Endothelial cell (in vitro differentiated cells): ENCODE data around the gene DNAH5. TPM values are rescaled to one million over a fixed set of nuclear protein-coding genes. Genes with fewer than 3 reads are reported as not detected.

ENCODE experiments used
- DNase-seq: peaks from one replicate; pipeline ENCODE4 v3.0.0; 2021; ENCODE audit warnings: low spot score
- H3K27ac Mint-ChIP-seq: one replicate; pipeline ENCODE4 v1.8.0; 2021; ENCODE audit warnings: mixed read lengths, inconsistent platforms; ENCODE audit not compliant: unreplicated experiment
- H3K27me3 Mint-ChIP-seq: one replicate; pipeline ENCODE4 v1.8.0; 2021; ENCODE audit warnings: mild to moderate bottlenecking, moderate library complexity, mixed read lengths, inconsistent platforms; ENCODE audit not compliant: unreplicated experiment
- H3K36me3 Mint-ChIP-seq: one replicate; pipeline ENCODE4 v1.8.0; 2021; ENCODE audit warnings: mild to moderate bottlenecking, low read depth, mixed read lengths, inconsistent platforms; ENCODE audit not compliant: unreplicated experiment
- H3K4me1 Mint-ChIP-seq: one replicate; pipeline ENCODE4 v1.8.0; 2021; ENCODE audit warnings: mild to moderate bottlenecking, mixed read lengths, inconsistent platforms; ENCODE audit not compliant: unreplicated experiment
- H3K4me3 Mint-ChIP-seq: one replicate; pipeline ENCODE4 v1.8.0; 2021; ENCODE audit warnings: mild to moderate bottlenecking, mixed read lengths, inconsistent platforms; ENCODE audit not compliant: unreplicated experiment
- H3K9me3 Mint-ChIP-seq: one replicate; pipeline ENCODE4 v1.8.0; 2021; ENCODE audit warnings: mixed read lengths, inconsistent platforms; ENCODE audit not compliant: unreplicated experiment
- total RNA-seq: library from RNA; stranded (reverse); fragmentation: NEBNext Ultra II Directional; extraction: Animal tissue kit (Norgen Biotek cat#: 25700); gene quantifications from one replicate; pipeline ENCODE4 v1.2.1, GENCODE V29; 2021; ENCODE audit not compliant: unreplicated experiment
- TF ChIP-seq, protein P1 (sequence below): fragments of 200-600 bp; sonication (generic); IDR thresholded peaks from one replicate; pipeline ENCODE4 v1.5.0; 2021; ENCODE audit warnings: antibody characterized with exemption; ENCODE audit not compliant: unreplicated experiment

Gene DNAH5
- total RNA-seq, 1 donor from 2014 or later, result 0.80 TPM

DNA sequence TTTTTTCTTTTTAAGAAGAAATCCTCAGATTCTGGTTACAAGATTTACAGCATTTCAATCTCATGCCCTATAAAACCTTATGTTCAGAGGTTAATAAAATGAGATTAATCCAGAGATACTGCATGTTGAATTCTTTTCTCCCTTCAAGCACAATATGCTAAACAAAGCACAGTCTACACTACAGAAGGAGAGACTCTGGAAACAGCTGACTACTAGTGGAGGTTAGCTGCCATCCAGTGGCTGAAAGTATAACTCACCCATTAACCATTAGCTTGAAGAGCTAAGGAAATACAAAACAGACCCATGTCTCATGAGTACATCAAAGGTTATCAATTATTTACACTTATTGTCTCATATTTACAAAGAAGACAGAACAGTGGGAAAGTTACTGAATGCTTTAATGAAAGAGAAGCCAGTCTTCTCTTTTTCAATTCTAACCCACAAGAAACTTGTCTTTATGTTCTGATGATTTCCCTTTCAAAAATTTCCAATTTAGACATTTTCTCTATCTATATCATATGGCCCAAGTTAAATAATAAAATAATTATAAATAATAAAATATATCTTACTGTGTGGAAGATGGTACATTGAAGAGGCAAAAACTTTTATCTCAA lies 12.7 kb upstream of the DNAH5 start:
- no peaks in the 10 kb centered on the region for H3K9me3 Mint-ChIP-seq
- no peak overlapping the region for H3K4me3 Mint-ChIP-seq
- H3K27me3 Mint-ChIP-seq, result no peaks in the 10 kb centered on the region
- H3K4me1 Mint-ChIP-seq, result peaks cover 2% of the 10 kb centered on the region
- TF ChIP-seq, protein P1, sequence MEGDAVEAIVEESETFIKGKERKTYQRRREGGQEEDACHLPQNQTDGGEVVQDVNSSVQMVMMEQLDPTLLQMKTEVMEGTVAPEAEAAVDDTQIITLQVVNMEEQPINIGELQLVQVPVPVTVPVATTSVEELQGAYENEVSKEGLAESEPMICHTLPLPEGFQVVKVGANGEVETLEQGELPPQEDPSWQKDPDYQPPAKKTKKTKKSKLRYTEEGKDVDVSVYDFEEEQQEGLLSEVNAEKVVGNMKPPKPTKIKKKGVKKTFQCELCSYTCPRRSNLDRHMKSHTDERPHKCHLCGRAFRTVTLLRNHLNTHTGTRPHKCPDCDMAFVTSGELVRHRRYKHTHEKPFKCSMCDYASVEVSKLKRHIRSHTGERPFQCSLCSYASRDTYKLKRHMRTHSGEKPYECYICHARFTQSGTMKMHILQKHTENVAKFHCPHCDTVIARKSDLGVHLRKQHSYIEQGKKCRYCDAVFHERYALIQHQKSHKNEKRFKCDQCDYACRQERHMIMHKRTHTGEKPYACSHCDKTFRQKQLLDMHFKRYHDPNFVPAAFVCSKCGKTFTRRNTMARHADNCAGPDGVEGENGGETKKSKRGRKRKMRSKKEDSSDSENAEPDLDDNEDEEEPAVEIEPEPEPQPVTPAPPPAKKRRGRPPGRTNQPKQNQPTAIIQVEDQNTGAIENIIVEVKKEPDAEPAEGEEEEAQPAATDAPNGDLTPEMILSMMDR, result peak; percentile 61
- H3K36me3 Mint-ChIP-seq, result peaks cover 5% of the 10 kb centered on the region
- peak; percentile 57 for DNase-seq
- H3K27ac Mint-ChIP-seq, result no peak overlapping the region

DNA sequence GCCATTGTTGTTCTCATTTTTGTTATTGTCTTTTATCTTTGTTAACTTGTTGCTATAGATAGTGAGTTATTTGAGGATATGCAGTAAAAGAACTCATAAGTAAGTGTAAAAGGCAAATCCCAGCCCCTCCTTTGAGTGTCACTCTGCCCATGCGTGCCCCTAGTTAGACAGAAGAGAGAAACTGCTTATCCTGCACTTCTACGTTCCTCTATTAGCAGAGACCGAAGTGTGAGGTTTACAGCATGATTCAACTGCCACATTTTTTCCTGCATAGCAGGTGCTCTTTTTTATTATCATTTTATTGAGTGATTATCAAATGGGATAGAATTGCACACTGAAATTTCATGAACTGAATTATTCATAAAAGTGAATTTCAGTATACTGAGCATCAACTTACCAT lies 12.0 kb upstream of the DNAH5 start:
- H3K4me3 Mint-ChIP-seq, result no peak overlapping the region
- H3K36me3 Mint-ChIP-seq, result peaks cover 5% of the 10 kb centered on the region

DNA sequence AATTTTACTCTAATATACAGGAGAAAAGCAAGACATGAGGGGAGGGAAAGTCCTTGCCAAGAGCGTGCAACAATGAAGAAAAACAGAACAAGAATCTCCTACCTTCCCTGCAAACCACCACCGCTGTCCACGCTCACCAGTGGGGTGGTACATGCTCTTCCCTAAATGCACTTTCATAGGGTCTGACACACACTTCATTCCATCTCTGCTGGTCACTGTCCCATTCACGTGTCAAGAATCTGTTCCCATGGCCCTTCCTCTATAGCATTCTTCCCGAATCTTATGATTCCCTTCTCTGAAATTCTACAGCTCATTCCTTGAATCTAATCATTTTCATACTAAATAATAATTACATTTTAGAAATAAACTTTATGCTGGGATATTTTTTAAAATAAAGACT lies 11.4 kb upstream of the DNAH5 start:
- Mint-ChIP-seq H3K9me3 (no peaks in the 10 kb centered on the region), H3K4me3 (no peak overlapping the region), H3K4me1 (peaks cover 2% of the 10 kb centered on the region), H3K27me3 (no peaks in the 10 kb centered on the region), H3K27ac (no peak overlapping the region), H3K36me3 (peaks cover 5% of the 10 kb centered on the region)
- TF ChIP-seq, protein P1, result no peak
- DNase-seq, result no peak

More for the DNA sequence above, 12.0 kb upstream of the DNAH5 start:
- no peak for DNase-seq
- Mint-ChIP-seq H3K9me3 (no peaks in the 10 kb centered on the region), H3K27ac (no peak overlapping the region), H3K27me3 (no peaks in the 10 kb centered on the region), H3K4me1 (peaks cover 2% of the 10 kb centered on the region)
- TF ChIP-seq, protein P1, result no peak

- Mint-ChIP-seq H3K36me3 (no peaks in the 10 kb centered on the region), H3K9me3 (no peaks in the 10 kb centered on the region), H3K27me3 (peaks cover 3% of the 10 kb centered on the region)
Measured at GRCh38 chr5:13946111-13946510, 1.6 kb upstream of the DNAH5 start.

DNA sequence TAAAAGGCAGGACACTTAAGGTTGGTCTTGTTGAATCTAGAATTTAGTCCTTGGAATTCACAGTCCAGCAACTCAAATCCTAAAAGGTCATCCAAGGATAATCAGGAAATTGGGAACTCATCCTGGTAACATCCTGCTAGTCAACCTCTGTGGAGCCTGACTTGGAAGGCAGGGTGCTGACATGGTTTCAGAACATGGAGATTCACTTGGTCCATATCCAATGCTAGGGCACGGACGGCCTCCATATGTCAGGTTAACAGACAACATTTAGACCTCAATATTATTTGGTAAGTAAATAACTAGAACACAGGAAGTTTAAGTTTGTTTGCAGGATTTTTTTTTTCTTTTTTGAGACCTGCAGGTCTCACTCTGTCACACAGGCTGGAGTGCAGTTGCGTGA lies 783 bp upstream of the DNAH5 start:
- Mint-ChIP-seq H3K9me3 (no peaks in the 10 kb centered on the region), H3K36me3 (no peaks in the 10 kb centered on the region), H3K27me3 (peaks cover 3% of the 10 kb centered on the region), H3K4me3 (no peak overlapping the region), H3K27ac (no peak overlapping the region), H3K4me1 (peaks cover 4% of the 10 kb centered on the region)
- TF ChIP-seq, protein P1, result no peak
- DNase-seq, result no peak

More at GRCh38 chr5:13946111-13946510, 1.6 kb upstream of the DNAH5 start:
- TF ChIP-seq, protein P1, result no peak
- no peak for DNase-seq
- no peak overlapping the region for H3K4me3 Mint-ChIP-seq
- H3K27ac Mint-ChIP-seq, result no peak overlapping the region
- H3K4me1 Mint-ChIP-seq, result peaks cover 4% of the 10 kb centered on the region
